CD4-positive, alpha-beta T cell treated with Interleukin-2 at 100 ng/mL for 4 hours (primary cell): ENCODE results near the gene PDP2.
"Not testable (repeated sequence)": the region's sequence is repeated elsewhere in the genome, so short reads cannot be mapped to it uniquely, and the experiment has no call there.

Source experiments
- DNase-seq: peaks from one replicate; pipeline ENCODE4 v3.0.0-alpha.2; 2020; ENCODE audit warnings: low spot score

PDP2 gene

DNA sequence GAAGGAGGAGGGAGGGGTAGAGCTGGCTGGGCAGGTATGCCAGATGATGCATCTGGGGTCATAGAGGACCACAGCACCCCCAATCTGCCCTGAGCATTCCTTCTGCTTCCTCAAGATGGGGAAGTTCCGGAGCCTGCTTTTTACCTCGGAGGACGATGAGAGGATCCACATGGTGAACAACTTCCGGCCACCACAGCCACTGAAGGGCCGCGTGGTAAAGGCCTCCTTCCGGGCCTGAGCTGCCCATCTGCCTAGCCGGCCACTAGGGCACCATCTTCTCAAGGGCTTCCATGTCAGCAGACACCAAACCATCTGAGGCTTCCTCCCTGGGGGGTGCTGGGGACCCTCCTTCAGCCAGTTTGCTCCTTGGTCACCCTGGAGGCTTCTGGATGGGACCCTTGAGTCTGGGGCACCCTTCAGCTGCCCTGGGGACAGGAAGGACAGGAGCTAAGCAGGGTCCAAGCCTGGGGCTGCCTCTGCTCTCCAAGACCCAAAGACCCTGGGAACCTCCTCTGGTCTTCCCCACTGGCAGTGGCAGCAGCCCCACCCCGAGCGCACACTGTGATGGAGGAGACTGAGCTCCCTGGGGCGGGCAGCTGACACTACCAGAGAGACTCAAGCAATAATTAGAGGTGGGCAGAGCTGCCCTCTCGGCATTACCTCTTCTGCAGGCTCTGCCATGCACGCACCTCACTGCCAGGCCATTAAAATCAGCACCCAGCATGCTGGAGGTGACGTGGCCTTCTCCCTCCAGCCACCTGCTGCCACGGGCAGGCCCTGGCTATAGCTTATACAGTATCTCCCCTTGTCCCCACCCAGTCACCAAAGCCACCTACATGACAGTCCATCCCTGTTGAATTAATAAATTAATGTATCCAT, 26.8 kb upstream of the PDP2 start:
- no peak for DNase-seq

GRCh38 chr16:66856184-66856730, 24.1 kb upstream of the PDP2 start:
- DNase-seq: no peak

GRCh38 chr16:66856801-66857200, 23.5 kb upstream of the PDP2 start:
- DNase-seq: no peak

DNA sequence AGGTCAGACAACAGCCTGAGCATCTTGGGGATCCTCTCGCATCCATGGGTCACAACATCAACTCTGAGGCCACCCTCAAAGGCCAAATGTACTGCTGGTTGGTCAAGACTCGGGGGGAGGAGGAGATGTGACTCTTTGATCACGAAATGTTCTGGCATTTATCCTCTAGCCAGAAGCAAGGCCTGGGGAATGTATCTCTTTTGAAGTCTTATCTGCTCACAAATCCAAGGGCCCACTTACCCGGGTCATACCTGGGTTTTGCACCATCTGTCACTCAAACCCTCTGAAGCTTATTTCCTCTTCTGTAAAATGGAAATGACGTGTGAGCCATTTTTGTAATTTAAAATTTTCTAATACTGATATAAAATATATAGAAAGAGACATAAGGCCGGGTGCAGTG, 22.9 kb upstream of the PDP2 start:
- no peak for DNase-seq

DNA sequence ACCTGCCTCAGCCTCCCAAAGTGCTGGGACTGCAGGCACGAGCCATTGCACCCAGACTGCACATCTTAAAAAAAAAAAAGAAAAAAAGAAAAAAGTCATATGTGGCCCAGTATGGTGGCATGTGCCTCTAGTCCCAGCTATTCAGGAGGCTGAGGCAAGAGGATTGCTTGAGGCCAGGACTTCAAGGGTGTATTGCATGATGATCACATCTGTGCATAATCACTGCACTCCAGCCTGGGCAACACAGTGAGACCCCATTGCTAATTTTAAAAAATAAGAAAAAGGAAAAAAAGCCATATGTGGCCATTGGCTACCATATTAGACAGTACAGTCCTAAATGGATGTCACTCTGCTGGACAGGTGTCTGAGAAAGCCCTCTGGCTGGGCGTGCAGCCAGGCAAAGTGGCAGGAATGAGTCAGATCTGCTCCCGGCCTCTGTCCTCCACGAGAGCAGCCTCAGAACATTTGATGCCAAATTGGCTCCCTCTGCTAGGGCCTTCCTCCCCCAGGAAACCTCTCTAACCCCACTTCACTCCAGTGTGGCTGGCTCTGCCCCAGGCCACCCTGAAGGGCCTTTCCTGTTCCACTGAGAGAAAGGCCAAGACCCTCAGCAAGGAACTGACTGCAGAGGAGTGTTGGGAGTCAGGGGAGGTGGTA, 21.4 kb upstream of the PDP2 start:
- no peak for DNase-seq

- no peak for DNase-seq
These were observed 20.8 kb upstream of the PDP2 start for GRCh38 chr16:66859397-66860068.

- DNase-seq: no peak
These were observed 18.2 kb upstream of the PDP2 start for GRCh38 chr16:66862023-66862520.

- DNase-seq: no peak
These were observed 16.6 kb upstream of the PDP2 start for GRCh38 chr16:66863707-66864106.

DNA sequence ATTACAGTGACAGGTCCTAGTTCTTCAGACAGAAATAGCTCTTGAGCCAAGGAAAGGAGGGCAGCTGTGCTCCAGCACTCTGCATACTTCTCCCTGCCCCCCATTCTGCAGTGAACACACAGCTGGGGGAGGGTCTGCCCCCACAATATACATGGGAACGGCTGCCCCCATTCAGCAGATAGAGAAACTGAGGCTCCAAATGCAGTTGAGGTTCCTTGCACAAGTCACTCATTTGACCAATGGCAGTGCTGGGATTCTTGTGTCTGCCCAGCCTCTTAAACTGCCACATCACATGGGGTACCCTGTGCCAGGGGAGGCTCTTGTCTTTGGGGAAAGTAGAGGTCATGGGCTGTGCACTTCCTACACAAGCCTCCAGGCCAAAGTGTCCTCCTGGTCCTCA, 10.9 kb upstream of the PDP2 start:
- no peak for DNase-seq

DNA sequence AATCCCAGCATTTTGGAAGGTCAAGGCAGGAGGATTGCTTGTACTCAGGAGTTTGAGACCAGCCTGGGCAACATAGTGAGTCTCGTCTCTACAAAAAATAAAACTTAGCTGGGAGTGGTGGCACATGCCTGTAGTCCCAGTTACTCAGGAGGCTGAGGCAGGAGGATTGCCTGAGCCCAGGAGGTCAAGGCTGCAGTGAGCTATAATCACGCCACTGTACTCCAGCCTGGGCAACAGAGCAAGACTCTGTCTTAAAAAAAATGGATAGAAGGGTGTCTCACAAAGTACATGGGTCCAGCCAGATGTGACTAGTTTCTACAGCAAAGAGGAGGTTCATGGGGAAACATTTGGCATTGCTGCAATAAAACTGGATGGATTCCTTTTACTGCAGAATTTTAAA, 9.0 kb upstream of the PDP2 start:
- not testable (repeated sequence) for DNase-seq

DNA sequence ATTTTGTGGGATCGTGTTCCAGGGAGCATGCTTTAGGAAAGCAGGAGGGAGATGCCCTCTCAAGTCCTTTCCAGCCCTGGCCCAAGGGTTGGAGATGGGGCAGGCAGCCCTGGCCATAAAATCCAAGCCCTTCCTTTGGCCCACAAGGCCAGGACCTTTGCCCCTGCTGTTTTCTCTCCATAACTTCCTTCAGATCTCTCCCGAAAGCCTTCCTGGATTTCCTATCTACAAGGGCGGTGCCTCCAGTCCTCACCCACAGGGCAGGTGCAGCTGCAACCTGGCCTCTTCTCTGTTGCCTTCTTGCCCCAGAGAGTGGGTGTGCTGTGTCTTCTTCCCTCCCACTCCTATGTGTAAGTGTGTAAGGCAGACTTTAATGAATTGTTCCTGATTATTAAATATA, 8.5 kb upstream of the PDP2 start:
- DNase-seq: no peak

DNA sequence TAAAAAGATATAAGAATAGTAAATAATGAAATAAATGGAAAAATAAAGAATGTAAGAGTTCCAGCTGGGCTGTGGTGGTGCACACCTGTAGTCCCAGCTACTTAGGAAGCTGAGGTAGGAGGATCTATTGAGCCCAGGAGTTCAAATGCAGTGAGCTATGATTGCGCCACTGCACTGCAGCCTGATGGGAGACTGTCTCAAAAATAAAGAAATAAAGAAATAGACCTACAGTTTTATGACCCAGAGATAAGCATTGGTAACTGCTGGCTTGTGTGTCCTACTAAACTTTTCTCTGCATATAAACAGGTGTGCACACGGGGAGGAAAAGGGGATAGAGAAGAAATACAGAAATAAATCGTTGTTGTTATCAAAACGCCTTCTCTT, 7.8 kb upstream of the PDP2 start:
- DNase-seq: no peak

DNA sequence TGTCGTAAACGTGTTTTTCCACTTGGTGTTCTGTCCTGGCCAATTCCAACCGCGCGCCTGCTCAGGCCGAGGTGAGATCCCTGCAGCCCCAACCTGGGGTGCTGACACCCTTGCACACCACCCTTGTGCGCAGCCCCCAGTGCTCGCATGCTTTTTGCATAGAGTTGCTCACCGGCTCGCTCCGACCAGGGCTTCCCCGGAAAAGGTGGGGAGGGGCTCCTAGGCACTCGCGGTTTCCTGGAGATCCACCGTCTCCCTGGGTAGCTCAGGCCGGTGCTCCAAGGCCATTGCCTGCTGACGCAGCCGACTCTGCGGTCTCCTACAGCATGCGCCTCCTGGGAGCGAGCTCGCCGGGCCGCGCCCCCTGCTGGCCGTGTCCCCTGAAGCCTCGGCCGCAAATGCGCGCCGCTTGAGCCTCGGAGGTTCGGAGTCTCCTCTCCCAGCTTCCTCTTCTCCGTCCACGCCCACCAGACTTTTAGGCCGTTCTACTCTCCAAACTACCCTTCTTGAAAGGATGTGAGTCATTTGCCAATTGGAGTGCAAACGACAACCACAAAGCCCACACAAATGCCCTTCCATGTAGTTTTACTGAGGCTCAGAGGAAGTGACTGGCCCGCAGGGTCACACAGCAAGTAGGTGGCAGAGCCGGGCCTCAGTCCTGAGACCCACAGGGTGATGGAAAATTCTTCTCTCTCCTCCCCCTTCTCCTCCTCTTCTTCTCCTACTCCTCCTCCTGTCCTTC, 7.2 kb upstream of the PDP2 start:
- peak; percentile 94 for DNase-seq

GRCh38 chr16:66873685-66874055, 6.6 kb upstream of the PDP2 start:
- no peak for DNase-seq

GRCh38 chr16:66874079-66874775, 6.1 kb upstream of the PDP2 start:
- no peak for DNase-seq

DNA sequence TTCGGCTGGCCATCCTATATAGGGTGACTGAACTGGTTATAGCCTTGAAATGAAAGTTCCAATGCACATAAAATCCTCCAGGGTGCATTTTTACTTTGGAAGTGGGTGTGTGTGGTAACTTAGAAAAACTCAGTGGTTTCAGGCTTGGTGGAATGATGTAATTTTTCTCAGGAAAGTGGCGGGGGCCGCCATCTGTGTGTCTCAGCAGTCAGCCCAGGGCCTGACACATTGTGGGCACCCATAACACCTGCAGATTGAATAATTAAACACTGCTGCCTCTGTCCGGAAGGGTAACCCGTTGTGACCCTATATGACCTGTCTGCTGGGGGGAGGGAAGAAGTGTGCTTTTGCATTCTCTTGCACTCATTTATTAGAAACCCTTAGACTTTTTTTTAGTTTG, 2.2 kb upstream of the PDP2 start:
- peak; percentile 44 for DNase-seq

DNA sequence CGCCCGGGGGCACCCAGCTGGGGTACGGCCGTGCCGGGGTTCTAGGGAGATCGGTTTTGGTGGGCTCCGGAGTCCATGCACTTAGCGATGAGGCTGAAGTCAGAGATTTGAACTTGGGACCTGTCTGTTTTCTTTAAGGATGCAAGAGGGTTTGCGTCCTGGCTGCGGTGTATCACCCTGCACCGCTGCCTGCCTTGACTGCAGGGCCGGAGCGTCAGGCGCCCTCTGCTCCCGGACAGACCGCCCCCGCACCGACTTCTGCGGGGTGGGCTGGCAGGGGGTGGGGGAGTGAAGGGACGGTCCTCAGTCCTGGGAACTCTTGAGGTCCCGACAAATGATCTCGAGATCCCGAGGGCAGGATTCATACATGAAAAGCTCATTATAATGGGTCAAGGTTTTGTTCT, 701 bp downstream of the PDP2 start:
- no peak for DNase-seq

DNA sequence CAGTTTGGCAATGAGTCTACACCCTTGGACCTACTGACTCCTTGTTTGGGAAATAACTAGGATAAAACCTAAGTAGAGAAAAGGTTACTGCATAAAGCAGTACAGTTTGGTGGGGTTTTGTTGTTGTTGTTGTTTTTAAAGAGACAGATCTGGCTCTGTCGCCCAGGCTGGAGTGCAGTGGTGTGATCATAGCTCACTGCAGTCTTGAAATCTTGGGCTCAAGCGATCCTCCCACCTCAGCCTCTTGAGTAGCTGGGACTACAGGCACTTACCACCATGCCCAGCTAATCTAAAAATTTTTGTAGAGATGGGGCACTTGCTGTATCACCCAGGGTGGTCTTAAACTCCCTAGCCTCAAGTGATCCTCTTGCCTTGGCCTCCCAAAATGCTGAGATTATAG, 1.2 kb downstream of the PDP2 start:
- no peak for DNase-seq

- DNase-seq: no peak
These were observed 1.7 kb downstream of the PDP2 start for GRCh38 chr16:66881964-66882508.

DNA sequence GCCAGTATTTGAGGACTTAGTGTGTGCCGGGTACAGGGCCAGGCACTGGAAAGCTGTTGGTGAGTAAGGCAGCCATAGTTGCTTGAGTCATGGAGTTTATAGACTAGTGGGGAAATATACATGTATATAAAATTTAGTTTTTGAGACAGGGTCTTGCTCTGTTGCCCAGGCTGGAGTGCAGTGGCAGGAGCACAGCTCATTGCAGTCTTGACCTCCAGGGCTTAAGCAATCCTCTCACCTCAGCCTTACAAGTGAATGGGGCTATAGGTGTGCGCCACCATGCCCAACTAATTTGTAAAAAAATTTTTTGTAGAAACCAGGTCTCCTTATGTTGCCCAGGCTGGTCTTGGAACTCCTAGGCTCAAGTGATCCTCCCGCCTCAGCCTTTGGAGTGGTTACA, 2.4 kb downstream of the PDP2 start:
- no peak for DNase-seq

DNA sequence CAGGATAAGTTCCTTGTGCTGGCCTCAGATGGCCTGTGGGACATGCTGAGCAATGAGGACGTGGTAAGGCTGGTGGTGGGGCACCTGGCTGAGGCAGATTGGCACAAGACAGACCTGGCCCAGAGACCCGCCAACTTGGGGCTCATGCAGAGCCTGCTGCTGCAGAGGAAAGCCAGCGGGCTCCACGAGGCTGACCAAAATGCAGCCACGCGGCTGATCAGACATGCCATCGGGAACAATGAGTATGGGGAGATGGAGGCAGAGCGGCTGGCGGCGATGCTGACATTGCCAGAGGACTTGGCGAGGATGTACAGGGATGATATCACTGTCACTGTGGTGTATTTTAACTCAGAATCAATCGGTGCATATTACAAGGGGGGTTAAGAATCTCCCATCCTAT, 5.2 kb downstream of the PDP2 start:
- no peak for DNase-seq
